BJ (cell line): ENCODE results near the gene LCN6. TPM values are rescaled to one million over a fixed set of nuclear protein-coding genes. Genes with fewer than 3 reads are reported as not detected.

Experiments used
- CTCF ChIA-PET: fragments of 350-600 bp; formaldehyde crosslinking; extraction: SDS; loops from one replicate; lab custom pipeline; 2021; ENCODE audit warnings: antibody characterized with exemption, inconsistent platforms; lab: Yijun Ruan, JAX
- POLR2A ChIA-PET: fragments of 300-600 bp; sonication (Branson Sonifier 250); formaldehyde crosslinking; extraction: SDS; loops from one replicate; lab custom pipeline; 2021; ENCODE audit warnings: antibody characterized with exemption; lab: Charles Lee
- DNase-seq: peaks from one replicate; pipeline ENCODE4 v3.0.0-alpha.2; 2011; ENCODE audit warnings: low read depth
- H3K27me3 ChIP-seq: 2 replicates; pipeline ENCODE4 v1.6.0; 2011; ENCODE audit warnings: low read length; ENCODE audit not compliant: control insufficient read depth, insufficient read depth
- H3K36me3 ChIP-seq: 2 replicates; pipeline ENCODE4 v1.5.1; 2011; ENCODE audit warnings: low read length; ENCODE audit not compliant: control insufficient read depth, insufficient read depth
- H3K4me3 ChIP-seq: 2 replicates; pipeline ENCODE4 v1.5.1; 2011; ENCODE audit warnings: low read depth, mild to moderate bottlenecking, control low read depth, low read length
- CTCF ChIP-seq: IDR thresholded peaks from 2 replicates; pipeline ENCODE4 v1.5.1; 2011; ENCODE audit warnings: low read depth, mild to moderate bottlenecking, control low read depth, inconsistent platforms, low read length, moderate library complexity; ENCODE audit not compliant: insufficient read depth
- polyA plus RNA-seq: library from polyadenylated mRNA; depleted of rRNA; stranded (reverse); fragments of >200 nt; gene quantifications from 2 replicates; pipeline ENCODE4 v1.2.3, GENCODE V29; 2011

The LCN6 gene
- polyA plus RNA-seq, 1 experiment: not detected

DNA sequence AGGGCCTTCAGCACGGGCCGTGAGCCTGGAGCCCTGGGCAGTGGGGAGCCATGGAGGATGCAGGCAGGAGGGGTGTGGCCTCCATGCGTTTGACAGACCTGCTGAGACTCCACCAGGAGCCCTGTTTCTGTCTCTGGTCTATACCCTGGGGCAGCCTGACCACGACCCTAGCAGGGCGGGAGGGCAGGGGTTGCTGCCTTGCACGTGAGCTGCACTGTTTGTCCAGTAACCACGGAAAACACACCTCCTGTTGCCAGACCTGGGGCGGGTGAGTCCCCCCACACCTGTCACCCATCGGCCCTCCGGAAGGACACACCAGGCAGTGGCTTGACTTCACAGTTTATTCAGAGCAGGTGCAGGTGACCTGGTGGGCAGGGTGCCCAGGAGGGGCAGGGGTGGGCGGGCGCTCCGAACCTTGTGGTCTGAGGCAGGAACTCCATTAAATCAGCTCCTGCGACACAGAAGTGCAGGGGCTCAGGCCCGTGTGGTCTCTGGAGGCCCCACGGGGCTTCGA, 5.8 kb upstream of the LCN6 start:
- Histone ChIP-seq H3K36me3 (no peaks in the 10 kb centered on the region), H3K4me3 (no peak overlapping the region), H3K27me3 (peaks cover 6% of the 10 kb centered on the region; the same call in 1 of the 2 replicates)
- CTCF ChIA-PET: no interaction called here
- no peak for TF ChIP-seq CTCF
- no peak for DNase-seq
- POLR2A ChIA-PET: no interaction called here

DNA sequence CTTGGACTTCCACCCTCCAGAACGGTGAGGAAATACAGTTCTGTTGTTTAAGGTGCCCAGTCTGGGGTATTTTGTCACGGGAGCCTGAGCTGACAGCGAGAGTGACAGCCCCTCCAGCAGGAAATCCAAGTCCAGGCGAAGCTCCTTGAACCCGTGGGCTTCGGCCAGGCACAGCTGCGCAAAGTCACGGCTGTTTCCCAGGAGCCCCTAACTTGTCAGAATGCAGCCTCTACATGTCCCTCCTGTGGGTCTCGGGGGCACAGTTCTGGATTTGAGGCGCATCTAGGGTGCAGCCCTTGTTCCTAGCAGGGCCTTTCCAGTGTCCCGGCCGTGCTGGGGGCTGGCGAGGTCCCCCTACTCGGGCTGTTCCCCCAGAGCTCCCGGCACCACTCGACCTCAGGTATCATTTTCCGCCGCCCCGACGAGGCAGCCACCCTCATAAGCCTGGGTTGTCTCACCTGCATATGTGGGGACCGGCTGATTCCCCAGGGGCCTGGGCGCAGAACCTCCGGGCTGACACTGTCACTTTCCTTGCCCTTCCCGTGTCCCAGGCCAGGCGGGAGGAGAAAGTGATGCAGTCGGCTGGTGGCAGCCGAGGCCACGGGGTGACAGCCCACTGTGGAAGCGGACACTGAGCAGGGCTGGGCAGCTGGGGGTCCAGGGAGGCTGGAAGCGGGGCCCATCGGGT, 5.2 kb upstream of the LCN6 start:
- no peak overlapping the region for H3K4me3 ChIP-seq
- no peak for TF ChIP-seq CTCF
- H3K36me3 ChIP-seq: no peaks in the 10 kb centered on the region
- peaks cover 6% of the 10 kb centered on the region; the same call in 1 of the 2 replicates for H3K27me3 ChIP-seq
- DNase-seq: no peak
- POLR2A ChIA-PET: no interaction called here
- CTCF ChIA-PET: interaction anchor here (0.6 kb wide), 1 partner anchor 324 kb away, joined by 3 read pairs; no protein-coding TSS in a partner anchor

DNA sequence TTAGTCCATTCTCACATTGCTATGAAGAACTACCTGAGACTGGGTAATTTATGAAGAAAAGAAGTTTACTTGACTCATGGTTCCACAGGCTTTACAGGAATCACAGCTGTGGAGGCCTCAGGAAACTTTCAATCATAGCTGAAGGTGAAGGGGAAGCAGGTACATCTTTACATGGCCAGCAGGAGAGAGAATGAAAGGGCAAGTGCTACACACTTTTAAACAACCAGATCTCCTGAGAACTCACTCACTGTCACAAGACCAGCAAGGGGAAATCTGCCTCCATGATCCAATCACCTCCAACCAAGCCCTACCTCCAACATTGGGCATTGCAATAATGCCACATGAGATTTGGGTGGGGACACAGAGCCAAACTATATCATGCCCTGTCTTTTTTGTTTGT, 3.5 kb upstream of the LCN6 start:
- ChIA-PET POLR2A (no interaction called here), CTCF (interaction anchor here (1.7 to 3.3 kb wide), 2 partner anchors 9 to 16 kb away, joined by 4 to 13 read pairs; no protein-coding TSS in a partner anchor)
- Histone ChIP-seq H3K36me3 (no peaks in the 10 kb centered on the region), H3K4me3 (no peak overlapping the region), H3K27me3 (peaks cover 6% of the 10 kb centered on the region; the same call in 1 of the 2 replicates)
- no peak for DNase-seq
- TF ChIP-seq CTCF: no peak

- TF ChIP-seq CTCF: no peak
- H3K27me3 ChIP-seq: peaks cover 6% of the 10 kb centered on the region; the same call in 1 of the 2 replicates
- POLR2A ChIA-PET: no interaction called here
- no peak for DNase-seq
- no peak overlapping the region for H3K4me3 ChIP-seq
- H3K36me3 ChIP-seq: no peaks in the 10 kb centered on the region
- CTCF ChIA-PET: interaction anchor here (1.7 to 3.3 kb wide), 3 partner anchors 9 to 16 kb away, joined by 4 to 13 read pairs (median 6); no protein-coding TSS in a partner anchor
Observed at GRCh38 chr9:136751244-136751643, 2.9 kb upstream of the LCN6 start.

- no peak for DNase-seq
Observed at GRCh38 chr9:136750526-136750925, 2.2 kb upstream of the LCN6 start.

More at GRCh38 chr9:136750526-136750925, 2.2 kb upstream of the LCN6 start:
- TF ChIP-seq CTCF: no peak
- Histone ChIP-seq H3K36me3 (no peaks in the 10 kb centered on the region), H3K4me3 (no peak overlapping the region), H3K27me3 (peaks cover 6% of the 10 kb centered on the region; the same call in 1 of the 2 replicates)
- POLR2A ChIA-PET: no interaction called here
- CTCF ChIA-PET: interaction anchor here (1.7 to 3.3 kb wide), 3 partner anchors 10 to 17 kb away, joined by 4 to 13 read pairs (median 6); no protein-coding TSS in a partner anchor
